DND-41 (cell line): Measurements from ENCODE around the gene AFF3.

Source experiments
- ATAC-seq: fragments of 200-7000 bp; cut with Tn5 transposase; 3 replicates; pipeline ENCODE4 v1.9.1; 2021; ENCODE audit warnings: low read depth; ENCODE audit not compliant: insufficient read depth
- DNase-seq: peaks from one replicate; pipeline ENCODE4 v3.0.0-alpha.2; 2020
- H2AFZ ChIP-seq: 2 replicates; pipeline ENCODE4 v1.6.0; 2012; ENCODE audit warnings: low read depth, low read length
- H3K27ac ChIP-seq: 2 replicates; pipeline ENCODE4 v1.5.1; 2012; ENCODE audit warnings: low read length, inconsistent platforms
- H3K27me3 ChIP-seq: fragments of 200-600 bp; sonication (generic); 2 replicates; pipeline ENCODE4 v1.6.0; 2012; ENCODE audit warnings: low read length, mild to moderate bottlenecking, inconsistent platforms; ENCODE audit not compliant: insufficient read depth, poor library complexity
- H3K36me3 ChIP-seq: 2 replicates; pipeline ENCODE4 v1.5.1; 2012; ENCODE audit warnings: low read length, inconsistent platforms; ENCODE audit not compliant: insufficient read depth
- H3K4me1 ChIP-seq: 2 replicates; pipeline ENCODE4 v1.5.1; 2012; ENCODE audit warnings: mild to moderate bottlenecking, low read length; ENCODE audit not compliant: insufficient read depth
- H3K4me2 ChIP-seq: 2 replicates; pipeline ENCODE4 v1.6.0; 2012; ENCODE audit warnings: mild to moderate bottlenecking, moderate library complexity, low read length, inconsistent platforms; ENCODE audit not compliant: insufficient read depth
- H3K4me3 ChIP-seq, 2 experiments: fragments of 200-600 bp in 1 of 2; shearing (Covaris generic) in 1 of 2; 2 replicates each; pipeline ENCODE4 v1.5.1; 2012 to 2016; ENCODE audit warnings: inconsistent platforms in 2 of 2, low read length in 2 of 2, mild to moderate bottlenecking in 2 of 2, low read depth in 1 of 2, moderate library complexity in 1 of 2
- H3K79me2 ChIP-seq: 2 replicates; pipeline ENCODE4 v1.6.0; 2012; ENCODE audit warnings: low read length, inconsistent platforms; ENCODE audit not compliant: insufficient read depth
- H3K9ac ChIP-seq: 2 replicates; pipeline ENCODE4 v1.6.0; 2012; ENCODE audit warnings: low read depth, mild to moderate bottlenecking, inconsistent platforms, low read length, moderate library complexity
- H3K9me3 ChIP-seq: 2 replicates; pipeline ENCODE4 v1.5.1; 2012; ENCODE audit warnings: low read length, moderate library complexity, mild to moderate bottlenecking, inconsistent platforms; ENCODE audit not compliant: insufficient read depth, severe bottlenecking
- H4K20me1 ChIP-seq: 2 replicates; pipeline ENCODE4 v1.6.0; 2012; ENCODE audit warnings: low read length; ENCODE audit not compliant: insufficient read depth
- EZH2 ChIP-seq: IDR thresholded peaks from 3 replicates; pipeline ENCODE4 v1.6.1; 2012; ENCODE audit warnings: borderline replicate concordance, low read depth, mild to moderate bottlenecking, moderate library complexity, low read length, inconsistent platforms; ENCODE audit not compliant: severe bottlenecking
- TF ChIP-seq, protein P1 (sequence below): IDR thresholded peaks from 2 replicates; pipeline ENCODE4 v1.5.1; 2012; ENCODE audit warnings: borderline replicate concordance, low read length, moderate library complexity, mild to moderate bottlenecking; ENCODE audit not compliant: poor library complexity, severe bottlenecking; ENCODE audit errors: extremely low read depth

The AFF3 gene

DNA sequence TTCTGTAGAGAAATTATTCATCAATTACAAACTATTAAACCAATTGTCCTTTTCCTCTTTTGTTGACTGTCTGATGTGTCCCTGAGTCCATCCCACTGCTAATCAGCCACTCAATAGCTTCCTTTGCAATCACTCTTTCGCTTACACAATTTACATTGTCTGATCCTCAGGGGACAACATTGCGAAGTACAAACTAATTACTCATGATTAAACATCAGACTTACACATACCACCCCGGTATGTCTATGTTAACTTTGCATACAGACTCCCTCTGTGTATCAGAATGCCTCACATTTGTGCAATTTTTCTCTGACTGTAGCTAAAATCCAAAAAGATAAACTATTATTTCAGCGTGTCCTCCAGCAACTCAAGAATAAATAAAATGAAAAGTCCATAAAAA lies 388.2 kb downstream of the AFF3 start:
- no peak overlapping the region for H3K9ac ChIP-seq

DNA sequence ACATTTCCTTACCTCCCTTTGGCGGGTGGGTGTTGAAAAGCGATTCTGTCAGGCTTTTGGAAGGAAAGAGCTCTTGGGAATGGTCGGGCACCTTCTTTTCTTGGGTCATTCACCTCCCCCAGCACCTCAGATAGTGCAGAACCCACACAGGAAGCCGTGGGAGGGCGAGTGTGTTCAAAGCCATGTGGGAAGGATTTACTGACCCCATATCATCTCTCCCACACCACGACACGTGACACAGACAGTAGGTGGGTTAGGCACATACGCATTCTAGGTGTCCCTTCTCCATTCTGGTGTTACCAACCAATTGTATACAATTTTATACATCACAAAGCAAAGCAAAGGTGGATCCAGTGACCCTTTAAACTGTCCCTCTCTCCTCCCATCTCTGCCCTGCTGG lies 388.9 kb downstream of the AFF3 start:
- DNase-seq (no peak), ATAC-seq (no peak)
- Histone ChIP-seq H4K20me1 (no peaks in the 10 kb centered on the region), H3K4me1 (no peaks in the 10 kb centered on the region), H3K79me2 (no peaks in the 10 kb centered on the region), H3K27me3 (no peaks in the 10 kb centered on the region), H3K9ac (no peak overlapping the region), H3K4me2 (no peak overlapping the region), H3K9me3 (no peaks in the 10 kb centered on the region), H2AFZ (no peak overlapping the region), H3K4me3 (no peak overlapping the region), H3K36me3 (peaks cover 2% of the 10 kb centered on the region; the same call in 1 of the 2 replicates), H3K27ac (no peak overlapping the region)
- TF ChIP-seq, protein P1, sequence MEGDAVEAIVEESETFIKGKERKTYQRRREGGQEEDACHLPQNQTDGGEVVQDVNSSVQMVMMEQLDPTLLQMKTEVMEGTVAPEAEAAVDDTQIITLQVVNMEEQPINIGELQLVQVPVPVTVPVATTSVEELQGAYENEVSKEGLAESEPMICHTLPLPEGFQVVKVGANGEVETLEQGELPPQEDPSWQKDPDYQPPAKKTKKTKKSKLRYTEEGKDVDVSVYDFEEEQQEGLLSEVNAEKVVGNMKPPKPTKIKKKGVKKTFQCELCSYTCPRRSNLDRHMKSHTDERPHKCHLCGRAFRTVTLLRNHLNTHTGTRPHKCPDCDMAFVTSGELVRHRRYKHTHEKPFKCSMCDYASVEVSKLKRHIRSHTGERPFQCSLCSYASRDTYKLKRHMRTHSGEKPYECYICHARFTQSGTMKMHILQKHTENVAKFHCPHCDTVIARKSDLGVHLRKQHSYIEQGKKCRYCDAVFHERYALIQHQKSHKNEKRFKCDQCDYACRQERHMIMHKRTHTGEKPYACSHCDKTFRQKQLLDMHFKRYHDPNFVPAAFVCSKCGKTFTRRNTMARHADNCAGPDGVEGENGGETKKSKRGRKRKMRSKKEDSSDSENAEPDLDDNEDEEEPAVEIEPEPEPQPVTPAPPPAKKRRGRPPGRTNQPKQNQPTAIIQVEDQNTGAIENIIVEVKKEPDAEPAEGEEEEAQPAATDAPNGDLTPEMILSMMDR = no peak
- no peak for TF ChIP-seq EZH2

More for the DNA sequence above, 388.2 kb downstream of the AFF3 start:
- Histone ChIP-seq H3K36me3 (peaks cover 2% of the 10 kb centered on the region; the same call in 1 of the 2 replicates), H3K4me2 (no peak overlapping the region), H3K4me1 (no peaks in the 10 kb centered on the region), H3K27me3 (no peaks in the 10 kb centered on the region), H2AFZ (no peak overlapping the region), H4K20me1 (no peaks in the 10 kb centered on the region), H3K27ac (no peak overlapping the region), H3K79me2 (no peaks in the 10 kb centered on the region), H3K9me3 (no peaks in the 10 kb centered on the region), H3K4me3 (no peak overlapping the region)
- DNase-seq (no peak), ATAC-seq (no peak)
- TF ChIP-seq, protein P1 = no peak
- TF ChIP-seq EZH2 = no peak

DNA sequence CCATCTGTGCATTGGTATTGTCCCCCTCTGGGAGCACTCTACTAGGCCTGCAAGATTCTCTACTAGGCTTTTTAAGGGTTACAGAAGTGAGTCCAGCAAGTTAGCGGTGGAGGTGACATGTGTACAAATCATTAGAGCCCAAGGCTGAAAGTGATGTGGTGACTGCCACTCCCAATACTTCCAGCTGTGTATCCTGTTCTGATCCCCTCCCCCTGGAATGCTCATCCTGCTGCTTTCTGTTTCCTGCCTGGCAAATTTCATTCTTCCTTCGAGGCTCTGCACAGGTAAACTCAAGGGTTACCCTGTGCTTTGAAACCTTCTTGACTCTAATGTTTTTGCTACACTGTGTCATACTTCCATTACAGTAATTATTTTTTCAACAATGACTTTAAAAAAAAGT lies 394.0 kb downstream of the AFF3 start:
- TF ChIP-seq, protein P1 = no peak
- TF ChIP-seq EZH2 = no peak
- peaks cover 3% of the 10 kb centered on the region; the same call in 1 of the 2 replicates for H3K36me3 ChIP-seq
- H4K20me1 ChIP-seq = no peaks in the 10 kb centered on the region
- no peak overlapping the region for H3K27ac ChIP-seq
- no peaks in the 10 kb centered on the region for H3K79me2 ChIP-seq
- no peak overlapping the region for H3K9ac ChIP-seq
- no peak for DNase-seq
- ATAC-seq = no peak
- no peaks in the 10 kb centered on the region for H3K9me3 ChIP-seq
- no peak overlapping the region for H3K4me3 ChIP-seq
- no peaks in the 10 kb centered on the region for H3K27me3 ChIP-seq
- H3K4me1 ChIP-seq = no peaks in the 10 kb centered on the region
- H3K4me2 ChIP-seq = no peak overlapping the region
- no peak overlapping the region for H2AFZ ChIP-seq

DNA sequence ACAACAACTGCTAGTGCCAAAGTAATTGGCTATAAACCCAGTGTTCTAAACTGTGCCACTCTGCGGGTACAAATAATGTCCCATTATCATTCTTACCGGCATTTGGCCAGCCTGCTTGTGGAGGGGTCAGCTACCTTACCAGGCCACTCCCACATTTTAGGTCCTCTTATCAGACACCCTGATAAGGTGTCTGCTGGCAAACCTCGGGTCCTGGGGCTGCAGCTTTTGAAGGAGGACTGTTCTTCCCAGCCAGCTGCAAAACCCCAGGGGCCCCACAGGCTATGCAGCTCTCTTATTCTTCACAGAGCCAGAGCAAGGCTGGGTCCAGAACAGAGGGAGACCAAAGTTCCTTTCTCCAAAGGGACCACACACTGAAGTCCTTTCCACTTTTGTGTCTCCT lies 394.5 kb downstream of the AFF3 start:
- no peak for DNase-seq
- Histone ChIP-seq H3K4me1 (no peaks in the 10 kb centered on the region), H3K27ac (no peak overlapping the region), H3K9me3 (no peaks in the 10 kb centered on the region), H3K9ac (no peak overlapping the region), H3K27me3 (no peaks in the 10 kb centered on the region), H3K79me2 (no peaks in the 10 kb centered on the region), H3K4me2 (no peak overlapping the region), H2AFZ (no peak overlapping the region), H4K20me1 (no peaks in the 10 kb centered on the region), H3K36me3 (peaks cover 8% of the 10 kb centered on the region; the same call in 1 of the 2 replicates), H3K4me3 (no peak overlapping the region)
- no peak for TF ChIP-seq EZH2
- TF ChIP-seq, protein P1 = no peak
- no peak for ATAC-seq
